Natural killer cell (primary cell): Measurements from ENCODE around the gene PARD6B. TPM values are rescaled to one million over a fixed set of nuclear protein-coding genes. Genes with fewer than 3 reads are reported as not detected.

Experiments used
- ATAC-seq, 3 donors: fragments of 150-1000 bp in 2 of 3; fragments of 200-7000 bp in 1 of 3; cut with Tn5 transposase; 1 replicate in 1 of 3; 2 replicates in 2 of 3; pipeline ENCODE4 v1.10.0; 2021; ENCODE audit warnings: mild to moderate bottlenecking in 2 of 3, moderate library complexity in 2 of 3
- DNase-seq, 2 donors: peaks; one replicate each; pipeline versions ENCODE4 v3.0.0 to v3.0.0-alpha.2; 2013 to 2021; ENCODE audit warnings: mixed read lengths in 1 of 2
- H3K27ac ChIP-seq: one replicate; pipeline ENCODE4 v1.5.1; 2013; ENCODE audit warnings: mild to moderate bottlenecking, low read length
- H3K27me3 ChIP-seq: one replicate; pipeline ENCODE4 v1.6.1; 2013; ENCODE audit warnings: low read length; ENCODE audit not compliant: control insufficient read depth, insufficient read depth
- H3K36me3 ChIP-seq: one replicate; pipeline ENCODE4 v1.6.1; 2013; ENCODE audit warnings: low read length; ENCODE audit not compliant: control insufficient read depth, insufficient read depth
- H3K4me1 ChIP-seq: one replicate; pipeline ENCODE4 v1.6.1; 2013; ENCODE audit warnings: low read length; ENCODE audit not compliant: control insufficient read depth, insufficient read depth
- H3K4me3 ChIP-seq: one replicate; pipeline ENCODE4 v1.5.1; 2013; ENCODE audit warnings: low read length
- H3K9me3 ChIP-seq: one replicate; pipeline ENCODE4 v1.6.1; 2013; ENCODE audit warnings: low read length; ENCODE audit not compliant: control insufficient read depth, insufficient read depth
- H3K27ac Mint-ChIP-seq, 2 donors: one replicate each; pipeline ENCODE4 v1.8.0; 2022; ENCODE audit warnings: mild to moderate bottlenecking in 2 of 2, mixed read lengths in 2 of 2, moderate library complexity in 1 of 2
- H3K27me3 Mint-ChIP-seq, 2 donors: one replicate each; pipeline ENCODE4 v1.8.0; 2022; ENCODE audit warnings: low read depth in 2 of 2, mixed read lengths in 2 of 2
- H3K36me3 Mint-ChIP-seq: one replicate; pipeline ENCODE4 v1.8.0; 2022; ENCODE audit warnings: mixed read lengths
- H3K4me1 Mint-ChIP-seq, 2 donors: one replicate each; pipeline ENCODE4 v1.8.0; 2022; ENCODE audit warnings: mixed read lengths in 2 of 2
- H3K4me3 Mint-ChIP-seq: one replicate; pipeline ENCODE4 v1.8.0; 2022; ENCODE audit warnings: mild to moderate bottlenecking, moderate library complexity, mixed read lengths
- H3K9me3 Mint-ChIP-seq, 2 donors: one replicate each; pipeline ENCODE4 v1.8.0; 2022; ENCODE audit warnings: mixed read lengths in 2 of 2
- CTCF ChIP-seq: fragments of 200-600 bp; IDR thresholded peaks from one replicate; pipeline ENCODE4 v1.8.0; 2022; ENCODE audit warnings: antibody characterized with exemption
- WGBS: methylation state at CpG from one replicate; pipeline ENCODE4 v1.1.7; 2013; ENCODE audit warnings: missing lambda C conversion rate; ENCODE audit not compliant: insufficient coverage; 5-methylcytosine and 5-hydroxymethylcytosine counted together
- intact Hi-C: fragments of 100-400 bp; cut with micrococcal nuclease; formaldehyde crosslinking; loops from one replicate; pipeline ENCODE4 v1.14.2; 2022
- total RNA-seq, 4 donors: library from RNA; stranded (reverse); fragments of 120-200 nt in 1 of 4; gene quantifications; one replicate each; pipeline versions ENCODE4 v1.2.3 to v1.2.4, GENCODE V29; 2013 to 2022

PARD6B gene
- total RNA-seq, 3 donors from 2014 or later (not counting 1 experiment from before 2014, with no cell fraction given): 1.5 to 5.0 (median 4.1) TPM

GRCh38 chr20:50756447-50756846, 25.1 kb downstream of the PARD6B start:
- Mint-ChIP-seq H3K4me1 (no peaks in the 10 kb centered on the region), H3K9me3 (no peaks in the 10 kb centered on the region), H3K36me3 (no peaks in the 10 kb centered on the region), H3K27ac (no peak overlapping the region), H3K27me3 (no peaks in the 10 kb centered on the region), H3K4me3 (no peak overlapping the region)
- Histone ChIP-seq H3K27ac (no peak overlapping the region), H3K9me3 (no peaks in the 10 kb centered on the region), H3K4me3 (no peak overlapping the region), H3K27me3 (no peaks in the 10 kb centered on the region), H3K4me1 (no peaks in the 10 kb centered on the region), H3K36me3 (no peaks in the 10 kb centered on the region)
- DNase-seq (no peak), ATAC-seq (no peak)
- no peak for TF ChIP-seq CTCF
- intact Hi-C loops: no loop called here
- WGBS: 88% methylated on average over 2 of the region's 2 CpGs

GRCh38 chr20:50758469-50758868, 27.1 kb downstream of the PARD6B start:
- no peaks in the 10 kb centered on the region for H3K36me3 Mint-ChIP-seq
- Histone ChIP-seq H3K36me3 (no peaks in the 10 kb centered on the region), H3K4me1 (no peaks in the 10 kb centered on the region), H3K27ac (no peak overlapping the region), H3K9me3 (no peaks in the 10 kb centered on the region), H3K27me3 (no peaks in the 10 kb centered on the region), H3K4me3 (no peak overlapping the region)
- TF ChIP-seq CTCF: no peak
- intact Hi-C loops: no loop called here
- DNase-seq (no peak), ATAC-seq (no peak)
- no peak overlapping the region for H3K27ac Mint-ChIP-seq
- no peaks in the 10 kb centered on the region for H3K27me3 Mint-ChIP-seq
- WGBS: 91% methylated on average over 5 of the region's 5 CpGs
- no peaks in the 10 kb centered on the region for H3K4me1 Mint-ChIP-seq
- H3K4me3 Mint-ChIP-seq: no peak overlapping the region
- no peaks in the 10 kb centered on the region for H3K9me3 Mint-ChIP-seq

- TF ChIP-seq CTCF: no peak
- Histone ChIP-seq H3K4me3 (no peak overlapping the region), H3K27ac (no peak overlapping the region), H3K4me1 (no peaks in the 10 kb centered on the region), H3K27me3 (no peaks in the 10 kb centered on the region), H3K36me3 (no peaks in the 10 kb centered on the region), H3K9me3 (no peaks in the 10 kb centered on the region)
- no peaks in the 10 kb centered on the region for H3K27me3 Mint-ChIP-seq
- 83% methylated on average over 3 of the region's 3 CpGs for WGBS
- H3K9me3 Mint-ChIP-seq: no peaks in the 10 kb centered on the region
- H3K27ac Mint-ChIP-seq: no peak overlapping the region
- ATAC-seq (no peak), DNase-seq (no peak)
- no peaks in the 10 kb centered on the region for H3K36me3 Mint-ChIP-seq
- no peaks in the 10 kb centered on the region for H3K4me1 Mint-ChIP-seq
- intact Hi-C loops: no loop called here
- no peak overlapping the region for H3K4me3 Mint-ChIP-seq
Measured at GRCh38 chr20:50758992-50759391, 27.6 kb downstream of the PARD6B start.

GRCh38 chr20:50759678-50760077, 28.3 kb downstream of the PARD6B start:
- H3K4me1 Mint-ChIP-seq: no peaks in the 10 kb centered on the region
- H3K27ac Mint-ChIP-seq: no peak overlapping the region
- intact Hi-C loops: no loop called here
- no peak for ATAC-seq
- H3K9me3 ChIP-seq: no peaks in the 10 kb centered on the region
- no peak for TF ChIP-seq CTCF
- no peak overlapping the region for H3K4me3 Mint-ChIP-seq
- no peaks in the 10 kb centered on the region for H3K27me3 Mint-ChIP-seq
- no peaks in the 10 kb centered on the region for H3K36me3 ChIP-seq
- no peak for DNase-seq
- no peak overlapping the region for H3K4me3 ChIP-seq
- WGBS: 91% methylated on average over 5 of the region's 5 CpGs
- H3K9me3 Mint-ChIP-seq: no peaks in the 10 kb centered on the region
- no peaks in the 10 kb centered on the region for H3K4me1 ChIP-seq
- no peaks in the 10 kb centered on the region for H3K27me3 ChIP-seq
- no peak overlapping the region for H3K27ac ChIP-seq
- H3K36me3 Mint-ChIP-seq: no peaks in the 10 kb centered on the region
